OCI-LY3 (cell line): ENCODE data around the gene POLR2A.

Experiments
- H2AFZ ChIP-seq: fragments of 200-600, 300-600 bp; shearing (Covaris generic); 2 replicates; pipeline ENCODE4 v1.6.0; 2014; ENCODE audit warnings: antibody characterized with exemption, low read depth, low read length
- H3K27ac ChIP-seq: fragments of 200-600, 300-600 bp; sonication (generic); 2 replicates; pipeline ENCODE4 v1.5.1; 2014; ENCODE audit warnings: mild to moderate bottlenecking, low read length, moderate library complexity, mixed read lengths
- H3K27me3 ChIP-seq: fragments of 200-600, 300-600 bp; sonication (generic); 2 replicates; pipeline ENCODE4 v1.6.1; 2014; ENCODE audit warnings: low read depth, low read length, mixed read lengths
- H3K36me3 ChIP-seq: fragments of 200-600, 300-600 bp; sonication (generic); replicated peaks from 2 replicates; pipeline ENCODE3; 2014; ENCODE audit warnings: low read depth, low read length, mixed read lengths
- H3K4me1 ChIP-seq: fragments of 300-600, 200-600 bp; sonication (generic); 2 replicates; pipeline ENCODE4 v1.6.1; 2014; ENCODE audit warnings: low read length, mixed read lengths
- H3K4me2 ChIP-seq: fragments of 200-600, 300-600 bp; sonication (generic); 2 replicates; pipeline ENCODE4 v1.6.1; 2014; ENCODE audit warnings: low read length, mixed read lengths
- H3K4me3 ChIP-seq: fragments of 300-600, 200-600 bp; sonication (generic); 2 replicates; pipeline ENCODE4 v1.5.1; 2014; ENCODE audit warnings: antibody characterized with exemption, mild to moderate bottlenecking, low read length, moderate library complexity
- H3K79me2 ChIP-seq: fragments of 300-600, 200-600 bp; shearing (Covaris generic); 2 replicates; pipeline ENCODE4 v1.6.1; 2014; ENCODE audit warnings: mild to moderate bottlenecking, low read length, mixed read lengths
- H3K9ac ChIP-seq: fragments of 300-600, 200-600 bp; shearing (Covaris generic); 2 replicates; pipeline ENCODE4 v1.6.0; 2014; ENCODE audit warnings: mild to moderate bottlenecking, low read length, moderate library complexity
- H3K9me3 ChIP-seq: fragments of 200-600, 300-600 bp; shearing (Covaris generic); 2 replicates; pipeline ENCODE4 v1.6.1; 2014; ENCODE audit warnings: low read length, mixed read lengths; ENCODE audit not compliant: insufficient read depth
- H4K20me1 ChIP-seq: fragments of 200-600, 300-600 bp; sonication (generic); 2 replicates; pipeline ENCODE4 v1.6.1; 2016; ENCODE audit warnings: low read length, mixed read lengths; ENCODE audit not compliant: insufficient read depth
- EZH2phosphoT487 ChIP-seq: fragments of 200-600 bp; shearing (Covaris generic); IDR thresholded peaks from 2 replicates; pipeline ENCODE4 v1.6.1; 2018; ENCODE audit warnings: antibody characterized with exemption, mixed run types, low read depth
- TF ChIP-seq, protein P1 (sequence below): fragments of 200-600, 300-600 bp; sonication (generic); IDR thresholded peaks from 2 replicates; pipeline ENCODE4 v1.5.1; 2014; ENCODE audit warnings: antibody characterized with exemption, low read length, low read depth

Gene POLR2A

DNA sequence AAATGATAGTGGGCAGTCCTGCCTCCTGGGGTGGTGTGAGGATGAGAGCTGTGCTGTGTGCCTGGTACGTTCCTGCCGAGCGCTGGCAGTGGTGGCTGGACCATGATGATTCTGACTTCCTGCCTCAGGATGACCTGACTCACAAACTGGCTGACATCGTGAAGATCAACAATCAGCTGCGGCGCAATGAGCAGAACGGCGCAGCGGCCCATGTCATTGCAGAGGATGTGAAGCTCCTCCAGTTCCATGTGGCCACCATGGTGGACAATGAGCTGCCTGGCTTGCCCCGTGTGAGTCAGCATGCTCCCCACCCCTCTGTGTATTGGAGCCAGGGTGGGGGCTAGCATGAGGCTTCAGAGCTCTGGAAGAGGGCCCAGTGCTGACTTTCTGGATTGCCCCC is 13.1 kb downstream of the POLR2A start:
- no peak overlapping the region for H3K9ac ChIP-seq
- peaks cover 37% of the 10 kb centered on the region for H3K79me2 ChIP-seq
- H3K4me2 ChIP-seq = no peak overlapping the region
- H2AFZ ChIP-seq = no peak overlapping the region
- H3K27ac ChIP-seq = no peak overlapping the region
- peaks cover 40% of the 10 kb centered on the region for H3K36me3 ChIP-seq
- no peak for TF ChIP-seq EZH2phosphoT487
- TF ChIP-seq, protein P1, sequence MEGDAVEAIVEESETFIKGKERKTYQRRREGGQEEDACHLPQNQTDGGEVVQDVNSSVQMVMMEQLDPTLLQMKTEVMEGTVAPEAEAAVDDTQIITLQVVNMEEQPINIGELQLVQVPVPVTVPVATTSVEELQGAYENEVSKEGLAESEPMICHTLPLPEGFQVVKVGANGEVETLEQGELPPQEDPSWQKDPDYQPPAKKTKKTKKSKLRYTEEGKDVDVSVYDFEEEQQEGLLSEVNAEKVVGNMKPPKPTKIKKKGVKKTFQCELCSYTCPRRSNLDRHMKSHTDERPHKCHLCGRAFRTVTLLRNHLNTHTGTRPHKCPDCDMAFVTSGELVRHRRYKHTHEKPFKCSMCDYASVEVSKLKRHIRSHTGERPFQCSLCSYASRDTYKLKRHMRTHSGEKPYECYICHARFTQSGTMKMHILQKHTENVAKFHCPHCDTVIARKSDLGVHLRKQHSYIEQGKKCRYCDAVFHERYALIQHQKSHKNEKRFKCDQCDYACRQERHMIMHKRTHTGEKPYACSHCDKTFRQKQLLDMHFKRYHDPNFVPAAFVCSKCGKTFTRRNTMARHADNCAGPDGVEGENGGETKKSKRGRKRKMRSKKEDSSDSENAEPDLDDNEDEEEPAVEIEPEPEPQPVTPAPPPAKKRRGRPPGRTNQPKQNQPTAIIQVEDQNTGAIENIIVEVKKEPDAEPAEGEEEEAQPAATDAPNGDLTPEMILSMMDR = no peak
- no peak overlapping the region for H3K4me3 ChIP-seq
- H4K20me1 ChIP-seq = peaks cover 20% of the 10 kb centered on the region
- no peaks in the 10 kb centered on the region for H3K27me3 ChIP-seq
- H3K9me3 ChIP-seq = no peaks in the 10 kb centered on the region
- H3K4me1 ChIP-seq = no peaks in the 10 kb centered on the region

DNA sequence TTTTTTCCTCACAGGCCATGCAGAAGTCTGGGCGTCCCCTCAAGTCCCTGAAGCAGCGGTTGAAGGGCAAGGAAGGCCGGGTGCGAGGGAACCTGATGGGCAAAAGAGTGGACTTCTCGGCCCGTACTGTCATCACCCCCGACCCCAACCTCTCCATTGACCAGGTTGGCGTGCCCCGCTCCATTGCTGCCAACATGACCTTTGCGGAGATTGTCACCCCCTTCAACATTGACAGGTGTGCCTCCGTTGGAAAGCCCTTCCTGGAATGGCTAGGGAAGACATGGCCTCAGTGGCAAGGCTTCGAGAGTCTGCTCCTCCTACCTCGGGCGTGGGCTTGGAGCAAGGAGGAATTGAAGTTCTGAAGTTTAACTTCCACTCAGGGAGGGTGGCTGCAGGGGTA is 13.5 kb downstream of the POLR2A start:
- Histone ChIP-seq H3K4me1 (no peaks in the 10 kb centered on the region), H3K4me2 (no peak overlapping the region), H3K9ac (no peak overlapping the region), H3K9me3 (no peaks in the 10 kb centered on the region), H3K4me3 (no peak overlapping the region), H3K27me3 (no peaks in the 10 kb centered on the region), H3K36me3 (peaks cover 43% of the 10 kb centered on the region), H3K79me2 (peaks cover 33% of the 10 kb centered on the region), H4K20me1 (peaks cover 18% of the 10 kb centered on the region), H2AFZ (no peak overlapping the region), H3K27ac (no peak overlapping the region)
- no peak for TF ChIP-seq EZH2phosphoT487
- TF ChIP-seq, protein P1 = no peak

DNA sequence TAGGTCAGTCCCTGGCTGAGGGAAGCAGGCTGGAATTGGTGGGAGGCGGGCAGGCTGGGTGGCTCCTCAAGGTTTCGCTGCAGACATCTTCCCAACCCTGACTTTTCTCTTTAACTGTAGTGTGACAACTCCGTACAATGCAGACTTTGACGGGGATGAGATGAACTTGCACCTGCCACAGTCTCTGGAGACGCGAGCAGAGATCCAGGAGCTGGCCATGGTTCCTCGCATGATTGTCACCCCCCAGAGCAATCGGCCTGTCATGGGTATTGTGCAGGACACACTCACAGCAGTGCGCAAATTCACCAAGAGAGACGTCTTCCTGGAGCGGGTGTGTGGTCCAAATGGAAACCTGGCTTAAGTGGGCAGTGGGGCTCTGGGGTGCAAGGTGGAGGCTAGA is 15.0 kb downstream of the POLR2A start:
- H3K4me3 ChIP-seq = no peak overlapping the region
- no peak overlapping the region for H2AFZ ChIP-seq
- no peaks in the 10 kb centered on the region for H3K9me3 ChIP-seq
- H3K4me2 ChIP-seq = no peak overlapping the region
- H3K27me3 ChIP-seq = no peaks in the 10 kb centered on the region
- peaks cover 50% of the 10 kb centered on the region for H3K36me3 ChIP-seq
- H3K4me1 ChIP-seq = no peaks in the 10 kb centered on the region
- peaks cover 18% of the 10 kb centered on the region for H3K79me2 ChIP-seq
- no peak for TF ChIP-seq EZH2phosphoT487
- H4K20me1 ChIP-seq = peaks cover 7% of the 10 kb centered on the region; the same call in 1 of the 2 replicates
- H3K9ac ChIP-seq = no peak overlapping the region
- H3K27ac ChIP-seq = no peak overlapping the region

DNA sequence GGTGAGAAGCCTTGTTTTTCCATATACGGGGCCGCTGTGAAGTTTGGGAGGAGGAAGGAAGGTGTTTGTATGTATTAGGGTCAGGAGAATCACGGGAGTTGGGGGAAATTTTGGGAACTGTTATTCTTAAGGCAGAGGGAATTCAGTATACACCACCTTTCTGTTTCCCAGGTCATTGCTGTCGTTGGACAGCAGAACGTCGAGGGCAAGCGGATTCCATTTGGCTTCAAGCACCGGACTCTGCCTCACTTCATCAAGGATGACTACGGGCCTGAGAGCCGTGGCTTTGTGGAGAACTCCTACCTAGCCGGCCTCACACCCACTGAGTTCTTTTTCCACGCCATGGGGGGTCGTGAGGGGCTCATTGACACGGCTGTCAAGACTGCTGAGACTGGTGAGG is 17.6 kb downstream of the POLR2A start:
- Histone ChIP-seq H2AFZ (no peak overlapping the region), H3K79me2 (no peaks in the 10 kb centered on the region), H3K4me2 (no peak overlapping the region), H4K20me1 (no peaks in the 10 kb centered on the region), H3K27ac (no peak overlapping the region), H3K9ac (no peak overlapping the region), H3K4me1 (no peaks in the 10 kb centered on the region), H3K9me3 (no peaks in the 10 kb centered on the region), H3K4me3 (no peak overlapping the region), H3K36me3 (peaks cover 53% of the 10 kb centered on the region), H3K27me3 (no peaks in the 10 kb centered on the region)
- no peak for TF ChIP-seq EZH2phosphoT487
- TF ChIP-seq, protein P1 = no peak
